Measurements from ENCODE around the gene PDLIM7. TPM values are rescaled to one million over a fixed set of nuclear protein-coding genes. Genes with fewer than 3 reads are reported as not detected.

Gene PDLIM7
- total and polyA plus RNA-seq, 2 donors (not counting 3 experiments of a cell fraction or from before 2014, with no cell fraction given), result 314 to 318 TPM

DNA sequence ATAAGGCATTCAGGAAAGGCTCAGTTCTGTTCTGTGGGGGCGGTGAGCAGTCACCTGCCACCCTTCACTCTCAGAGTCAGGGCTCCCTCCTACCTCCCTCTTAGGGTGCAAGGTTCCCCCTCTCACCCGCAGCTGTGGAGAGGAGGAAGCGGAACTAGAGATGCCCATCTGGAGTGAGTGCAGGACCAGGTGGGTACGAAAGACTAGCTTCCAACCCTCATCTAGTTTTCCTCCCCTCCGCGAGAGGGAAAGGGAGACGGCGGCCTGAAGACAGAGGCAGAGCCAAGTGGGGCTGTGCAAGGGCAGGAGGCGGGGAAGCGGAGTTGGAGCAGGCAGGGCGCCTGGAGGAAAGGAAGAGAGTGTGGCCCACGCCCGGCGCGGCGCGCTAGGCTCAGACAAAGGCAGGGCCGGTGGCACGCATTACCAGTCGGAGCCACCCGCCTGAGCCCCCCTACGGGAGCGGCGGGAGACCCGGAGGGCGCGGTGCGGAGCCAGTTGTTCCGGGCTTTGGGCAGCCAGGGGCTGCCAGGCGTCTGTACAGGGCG, 43.5 kb downstream of the PDLIM7 start:
- Histone ChIP-seq H3K9ac (replicated peaks; ENCODE audit: extremely low read depth, insufficient read depth, low read length) (peak overlapping the region; percentile 80), H3K9me3 (replicated peaks; ENCODE audit: control insufficient read depth, insufficient read depth, low read length) (no peaks in the 10 kb centered on the region), H3K4me2 (ENCODE audit: insufficient read depth, low read length) (peak overlapping the region; percentile 61), H3K4me3 (replicated peaks in 1 of 3; ENCODE audit: insufficient read depth in 1 of 3, low read depth in 1 of 3, low read length in 3 of 3) (peak overlapping the region in 2 of 3 experiments; percentile 12 to 26), H3K27me3 (ENCODE audit: control insufficient read depth in 2 of 2, insufficient read depth in 2 of 2, low read length in 2 of 2) (no peaks in the 10 kb centered on the region), H2AFZ (ENCODE audit: low read depth, low read length) (peak overlapping the region; percentile 11), H3K4me1 (ENCODE audit: control insufficient read depth, extremely low read depth, insufficient read depth, low read length) (peaks cover 28% of the 10 kb centered on the region), H4K20me1 (replicated peaks; ENCODE audit: control insufficient read depth, extremely low read depth, insufficient read depth, low read length) (no peaks in the 10 kb centered on the region), H3K9me1 (replicated peaks; ENCODE audit: control insufficient read depth, extremely low read depth, insufficient read depth, low read length) (no peaks in the 10 kb centered on the region), H3K27ac (ENCODE audit: insufficient read depth, low read depth, low read length) (peak overlapping the region; percentile 77), H3K79me2 (ENCODE audit: control insufficient read depth, insufficient read depth, low read length) (no peaks in the 10 kb centered on the region), H3K36me3 (ENCODE audit: control insufficient read depth in 2 of 2, extremely low read depth in 1 of 2, insufficient read depth in 2 of 2, low read length in 2 of 2) (peaks cover 7 to 18% of the 10 kb centered on the region in 2 experiments)
- intact Hi-C loops (cut with micrococcal nuclease), result loop anchor here (1.0 to 2.0 kb wide), 7 partner anchors 8 to 340 kb away; partner anchors contain the start of genes GRK6 and PRR7
- dilution Hi-C loops (cut with MboI; ENCODE audit: extremely low pct_ligation_motif_present, low sequenced_read_pairs), result no loop called here
- DNase-seq (ENCODE audit: low read depth, low spot score) (no peak), FAIRE-seq (peak; percentile 42)
- BruUV-seq (replicated peaks), result no TSS peak
- CTCF ChIA-PET, result interaction anchor here (1.0 to 13.5 kb wide), 27 partner anchors 7 to 340 kb away, joined by 3 to 288 read pairs (median 6); partner anchors contain the start of genes DBN1, F12, GRK6 and PFN3
- TF ChIP-seq JUN (IDR thresholded peaks at IDR 0.05; ENCODE audit: borderline replicate concordance, insufficient read depth, insufficient read length, low read depth) (no peak), GATA2 (IDR thresholded peaks at IDR 0.05; ENCODE audit: insufficient read depth, insufficient read length, low read depth, low read length) (no peak), FOS (IDR thresholded peaks at IDR 0.05; ENCODE audit: borderline replicate concordance, insufficient read depth, low read length) (no peak), POLR2A (IDR thresholded peaks at IDR 0.05; ENCODE audit: low read depth, low read length) (no peak), MYC (IDR thresholded peaks at IDR 0.05; ENCODE audit: low read depth, low read length) (no peak), CTCF (IDR thresholded peaks at IDR 0.05; ENCODE audit: extremely low read depth in 1 of 2, insufficient read depth in 1 of 2, low read depth in 1 of 2, low read length in 2 of 2) (no peak), POLR2AphosphoS5 (IDR thresholded peaks at IDR 0.05; ENCODE audit: insufficient read depth, low read depth, low read length) (no peak), EZH2 (IDR thresholded peaks at IDR 0.05; ENCODE audit: borderline replicate concordance, low read depth, low read length, severe bottlenecking) (no peak), MAX (IDR thresholded peaks at IDR 0.05; ENCODE audit: insufficient read depth, insufficient read length) (no peak)
- POLR2A ChIA-PET, result interaction anchor here (1.0 to 2.5 kb wide), 3 partner anchors 46 to 64 kb away, joined by 3 to 12 read pairs (median 7); no protein-coding TSS in a partner anchor
